Spinal cord (tissue), 4 donors: ENCODE data around the gene KRTAP4-1. TPM values are rescaled to one million over a fixed set of nuclear protein-coding genes. Genes with fewer than 3 reads are reported as not detected.

Experiments
- polyA plus RNA-seq, 2 donors: library from polyadenylated mRNA; unstranded; fragments of 120-200 nt; gene quantifications; one replicate each; pipeline ENCODE4 v1.2.1, GENCODE V29; 2013; ENCODE audit not compliant: insufficient read length in 2 of 2
- small RNA-seq: library from RNA; depleted of rRNA; stranded (forward); fragments of <200 nt; gene quantifications from one replicate; pipeline ENCODE3, GENCODE V24; 2014; ENCODE audit warnings: low replicate concordance
- total RNA-seq, 2 donors: library from RNA; depleted of rRNA in 1 of 2; stranded (reverse); fragments of 120-200 nt in 1 of 2; fragments of >200 nt in 1 of 2; gene quantifications; one replicate each; pipeline versions ENCODE4 v1.2.3 to v1.2.4, GENCODE V29; 2013 to 2014

KRTAP4-1 gene
- total and polyA plus RNA-seq, 4 donors, result not detected

Small RNA genes within 50 kb of the gene (small RNA-seq; reads per million reads assigned to genes)
- not detected for gene KRTAP4-17P

Other genes starting within 250 kb of the KRTAP4-1 start
Only the 30 nearest of the 41 such genes appear.
- not detected for gene KRTAP1-5, start 157.7 kb downstream of the KRTAP4-1 start, total RNA-seq
- gene KRTAP1-5, start 157.7 kb downstream of the KRTAP4-1 start, polyA plus RNA-seq, result not detected
- not detected for gene KRTAP1-4, start 154.7 kb downstream of the KRTAP4-1 start, total RNA-seq
- gene KRTAP1-4, start 154.7 kb downstream of the KRTAP4-1 start, polyA plus RNA-seq, result not detected
- not detected for gene KRTAP1-3, start 150.0 kb downstream of the KRTAP4-1 start, total RNA-seq
- gene KRTAP1-3, start 150.0 kb downstream of the KRTAP4-1 start, polyA plus RNA-seq, result not detected
- not detected for gene KRTAP1-1, start 143.5 kb downstream of the KRTAP4-1 start, total RNA-seq
- not detected for gene KRTAP1-1, start 143.5 kb downstream of the KRTAP4-1 start, polyA plus RNA-seq
- not detected for gene KRTAP2-1, start 137.6 kb downstream of the KRTAP4-1 start, total RNA-seq
- gene KRTAP2-1, start 137.6 kb downstream of the KRTAP4-1 start, polyA plus RNA-seq, result not detected
- not detected for gene KRTAP2-2, start 129.7 kb downstream of the KRTAP4-1 start, total RNA-seq
- gene KRTAP2-2, start 129.7 kb downstream of the KRTAP4-1 start, polyA plus RNA-seq, result not detected
- gene KRTAP2-3, start 124.8 kb downstream of the KRTAP4-1 start, total RNA-seq, result not detected
- not detected for gene KRTAP2-3, start 124.8 kb downstream of the KRTAP4-1 start, polyA plus RNA-seq
- gene KRTAP2-4, start 119.0 kb downstream of the KRTAP4-1 start, total RNA-seq, result not detected
- not detected for gene KRTAP2-4, start 119.0 kb downstream of the KRTAP4-1 start, polyA plus RNA-seq
- not detected for gene KRTAP4-7, start 100.8 kb downstream of the KRTAP4-1 start, total RNA-seq
- gene KRTAP4-7, start 100.8 kb downstream of the KRTAP4-1 start, polyA plus RNA-seq, result not detected
- not detected for gene KRTAP4-8, start 86.8 kb downstream of the KRTAP4-1 start, total RNA-seq
- gene KRTAP4-8, start 86.8 kb downstream of the KRTAP4-1 start, polyA plus RNA-seq, result not detected
- gene KRTAP4-16, start 82.7 kb downstream of the KRTAP4-1 start, total RNA-seq, result not detected
- not detected for gene KRTAP4-16, start 82.7 kb downstream of the KRTAP4-1 start, polyA plus RNA-seq
- gene KRTAP4-9, start 79.5 kb downstream of the KRTAP4-1 start, total RNA-seq, result not detected
- gene KRTAP4-9, start 79.5 kb downstream of the KRTAP4-1 start, polyA plus RNA-seq, result not detected
- gene KRTAP4-11, start 66.5 kb downstream of the KRTAP4-1 start, total RNA-seq, result not detected
- not detected for gene KRTAP4-11, start 66.5 kb downstream of the KRTAP4-1 start, polyA plus RNA-seq
- gene KRTAP4-12, start 60.7 kb downstream of the KRTAP4-1 start, total RNA-seq, result not detected
- gene KRTAP4-12, start 60.7 kb downstream of the KRTAP4-1 start, polyA plus RNA-seq, result not detected
- not detected for gene KRTAP4-6, start 44.4 kb downstream of the KRTAP4-1 start, total RNA-seq
- not detected for gene KRTAP4-6, start 44.4 kb downstream of the KRTAP4-1 start, polyA plus RNA-seq
- gene KRTAP4-5, start 35.1 kb downstream of the KRTAP4-1 start, total RNA-seq, result not detected
- not detected for gene KRTAP4-5, start 35.1 kb downstream of the KRTAP4-1 start, polyA plus RNA-seq
- not detected for gene KRTAP4-4, start 24.2 kb downstream of the KRTAP4-1 start, total RNA-seq
- not detected for gene KRTAP4-4, start 24.2 kb downstream of the KRTAP4-1 start, polyA plus RNA-seq
- gene KRTAP4-3, start 16.7 kb downstream of the KRTAP4-1 start, total RNA-seq, result not detected
- not detected for gene KRTAP4-3, start 16.7 kb downstream of the KRTAP4-1 start, polyA plus RNA-seq
- not detected for gene KRTAP4-2, start 6.7 kb downstream of the KRTAP4-1 start, total RNA-seq
- gene KRTAP4-2, start 6.7 kb downstream of the KRTAP4-1 start, polyA plus RNA-seq, result not detected
- not detected for gene KRTAP9-1, start 5.0 kb upstream of the KRTAP4-1 start, total RNA-seq
- not detected for gene KRTAP9-1, start 5.0 kb upstream of the KRTAP4-1 start, polyA plus RNA-seq
- gene KRTAP9-2, start 41.7 kb upstream of the KRTAP4-1 start, total RNA-seq, result not detected
- not detected for gene KRTAP9-2, start 41.7 kb upstream of the KRTAP4-1 start, polyA plus RNA-seq
- not detected for gene KRTAP9-3, start 47.5 kb upstream of the KRTAP4-1 start, total RNA-seq
- not detected for gene KRTAP9-3, start 47.5 kb upstream of the KRTAP4-1 start, polyA plus RNA-seq
- not detected for gene KRTAP9-8, start 53.1 kb upstream of the KRTAP4-1 start, total RNA-seq
- gene KRTAP9-8, start 53.1 kb upstream of the KRTAP4-1 start, polyA plus RNA-seq, result not detected
- not detected for gene KRTAP9-4, start 64.8 kb upstream of the KRTAP4-1 start, total RNA-seq
- not detected for gene KRTAP9-4, start 64.8 kb upstream of the KRTAP4-1 start, polyA plus RNA-seq
- not detected for gene KRTAP9-9, start 70.5 kb upstream of the KRTAP4-1 start, total RNA-seq
- gene KRTAP9-9, start 70.5 kb upstream of the KRTAP4-1 start, polyA plus RNA-seq, result not detected
- gene KRTAP9-6, start 80.5 kb upstream of the KRTAP4-1 start, total RNA-seq, result not detected
- gene KRTAP9-6, start 80.5 kb upstream of the KRTAP4-1 start, polyA plus RNA-seq, result under 1 TPM in 1 of 2 donors, not detected in 1; 0.17 TPM
- not detected for gene KRTAP9-7, start 90.8 kb upstream of the KRTAP4-1 start, total RNA-seq
- not detected for gene KRTAP9-7, start 90.8 kb upstream of the KRTAP4-1 start, polyA plus RNA-seq
- not detected for gene KRTAP29-1, start 117.9 kb upstream of the KRTAP4-1 start, total RNA-seq
- not detected for gene KRTAP29-1, start 117.9 kb upstream of the KRTAP4-1 start, polyA plus RNA-seq
- not detected for gene KRTAP16-1, start 124.4 kb upstream of the KRTAP4-1 start, total RNA-seq
- not detected for gene KRTAP16-1, start 124.4 kb upstream of the KRTAP4-1 start, polyA plus RNA-seq
- not detected for gene KRTAP17-1, start 130.8 kb upstream of the KRTAP4-1 start, total RNA-seq
- gene KRTAP17-1, start 130.8 kb upstream of the KRTAP4-1 start, polyA plus RNA-seq, result not detected